Right forelimb (tissue), 1 donor: ENCODE data around the gene FAM193B.

ENCODE experiments used
- DNase-seq: peaks from one replicate; pipeline ENCODE4 v3.0.0-alpha.2; 2018

Gene FAM193B

DNA sequence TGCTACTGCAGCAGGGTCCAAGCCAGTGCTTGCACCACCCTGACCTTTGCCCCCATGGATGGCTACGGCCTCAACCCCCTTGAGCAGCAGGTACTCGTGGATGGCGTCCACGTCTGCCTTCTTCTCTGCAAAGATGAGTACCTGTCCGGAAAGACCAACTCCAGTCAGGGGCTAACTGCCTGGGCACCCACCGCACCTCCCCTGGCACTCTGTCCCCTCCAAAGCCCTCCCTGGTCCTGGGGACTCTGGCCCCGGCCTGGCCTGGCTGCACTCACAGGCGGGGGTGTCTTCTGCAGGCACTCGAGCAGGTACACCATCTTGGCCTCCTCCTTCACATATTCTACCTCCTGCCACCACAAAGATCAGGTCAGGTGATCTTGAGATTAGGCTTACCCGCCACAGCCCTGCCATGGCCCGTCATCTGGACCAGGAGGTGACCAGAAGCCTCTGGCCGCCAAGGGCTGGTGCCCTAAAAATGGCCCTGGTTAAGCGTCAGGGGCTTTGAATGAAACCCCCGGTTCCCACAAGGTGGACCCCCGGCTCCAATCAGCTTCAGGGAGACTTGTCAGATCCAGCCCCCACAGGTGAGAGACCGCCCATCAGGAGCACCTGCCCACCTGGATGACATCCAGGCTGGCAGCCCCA lies 41.5 kb downstream of the FAM193B start:
- no peak for DNase-seq

DNA sequence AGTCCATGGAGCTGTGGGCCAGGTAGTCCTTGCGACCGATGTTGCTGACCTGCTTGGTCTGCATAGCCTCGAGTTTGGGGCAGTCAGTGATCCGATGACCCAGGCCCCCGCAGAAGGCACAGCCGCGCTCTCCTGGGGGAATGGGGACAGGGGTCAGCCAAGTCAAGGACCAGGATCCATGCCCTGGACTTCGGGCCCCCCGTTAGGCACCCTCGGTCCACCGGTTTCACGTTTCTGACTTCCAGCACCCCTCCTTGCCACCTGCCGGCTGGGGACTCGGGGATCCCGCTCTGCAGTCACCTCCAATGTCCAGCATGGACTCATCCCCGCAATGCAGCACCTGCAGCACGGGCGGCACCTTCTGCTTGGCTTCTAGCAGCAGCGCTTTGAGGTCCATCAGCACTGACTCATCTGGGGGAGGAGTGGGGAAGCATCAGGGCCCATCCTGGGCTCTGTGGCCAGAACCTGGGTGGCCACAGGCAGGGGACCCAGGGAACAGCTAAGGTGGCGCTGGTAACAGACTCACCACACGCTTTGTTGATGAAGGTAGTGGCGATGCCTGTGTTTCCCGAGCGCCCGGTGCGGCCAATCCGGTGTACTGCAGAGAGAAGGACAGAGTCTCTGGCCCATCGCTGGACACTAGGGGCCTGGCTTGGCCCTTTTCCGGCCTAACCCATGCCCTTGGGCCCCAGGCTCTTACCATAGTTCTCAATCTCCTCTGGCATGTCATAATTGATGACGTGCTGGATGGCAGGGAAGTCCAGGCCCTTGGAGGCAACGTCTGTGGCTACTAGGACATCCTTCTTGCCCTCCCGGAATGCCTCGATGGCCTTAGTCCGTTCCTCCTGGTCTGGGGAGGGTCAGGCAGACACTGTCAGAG lies 42.3 kb downstream of the FAM193B start:
- no peak for DNase-seq

DNA sequence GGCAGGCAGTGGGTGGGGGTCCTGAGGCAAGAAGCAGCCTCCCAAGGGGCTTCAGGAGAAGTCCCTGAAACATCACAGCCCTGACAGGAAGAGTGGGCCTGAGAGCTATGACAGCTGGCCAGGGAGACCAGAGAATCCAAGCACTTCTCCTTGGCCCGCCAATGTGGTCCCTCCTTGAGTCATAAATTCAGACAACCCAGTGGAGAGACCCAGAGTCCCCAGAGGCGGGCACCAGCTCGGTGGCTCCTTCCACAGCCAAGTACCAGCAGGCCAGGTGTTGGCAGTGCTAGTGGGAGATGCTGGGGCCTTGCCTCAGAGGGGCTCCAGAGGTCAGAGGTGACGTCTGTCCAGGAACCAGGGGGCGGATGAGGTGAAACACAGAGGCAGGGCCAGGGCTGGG lies 43.2 kb downstream of the FAM193B start:
- DNase-seq, result no peak

DNA sequence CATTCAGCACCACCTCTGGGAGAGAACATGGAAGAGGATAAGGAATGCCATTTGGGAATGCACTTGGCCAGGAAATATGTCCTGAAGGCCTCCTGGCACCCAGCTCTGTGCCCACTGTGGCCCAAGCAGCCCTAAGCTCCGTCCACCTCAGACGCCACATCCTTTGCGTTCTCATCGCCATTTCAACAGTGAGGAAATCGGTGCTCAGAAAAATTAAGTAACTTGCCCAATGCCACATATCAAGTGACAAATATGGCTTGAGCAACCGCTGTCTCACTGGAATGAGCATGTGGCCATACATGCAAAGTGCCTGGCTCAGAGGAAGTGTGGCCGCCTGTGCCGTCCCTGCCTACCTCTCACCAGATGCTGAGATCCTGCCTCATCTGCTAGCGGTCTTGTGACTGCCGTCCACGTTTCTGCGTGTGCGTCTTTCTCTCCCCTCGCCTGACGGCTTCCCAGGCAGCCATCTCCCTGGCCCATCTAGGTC lies 43.8 kb downstream of the FAM193B start:
- DNase-seq, result no peak

DNA sequence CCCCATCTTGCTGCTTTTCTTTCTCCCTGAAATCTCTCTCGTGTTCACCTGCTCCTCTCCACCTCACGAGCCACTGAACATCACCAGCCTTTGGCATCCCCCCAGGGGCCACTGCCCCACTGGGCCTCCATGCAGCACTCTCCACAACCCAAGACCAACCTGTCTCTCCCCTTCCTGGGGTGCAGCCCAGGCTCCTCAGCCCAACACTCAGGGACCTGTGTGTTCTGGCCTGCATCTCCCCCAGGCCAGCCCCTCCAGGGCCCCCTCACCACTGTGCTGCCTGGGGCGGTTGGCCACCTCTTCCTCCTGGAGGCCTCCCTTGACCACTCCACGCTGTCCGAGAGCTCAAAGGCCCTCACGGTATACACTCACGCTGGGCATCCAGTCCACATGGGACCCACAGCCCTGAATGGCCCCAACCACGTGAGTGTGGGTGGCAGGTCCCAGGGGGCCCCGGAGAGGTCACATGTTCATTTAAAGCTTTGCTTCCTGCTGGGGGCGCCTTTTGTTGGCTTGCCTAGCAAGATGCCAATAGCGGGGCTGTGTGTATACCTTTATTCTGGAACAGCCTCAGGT lies 44.3 kb downstream of the FAM193B start:
- DNase-seq, result no peak

DNA sequence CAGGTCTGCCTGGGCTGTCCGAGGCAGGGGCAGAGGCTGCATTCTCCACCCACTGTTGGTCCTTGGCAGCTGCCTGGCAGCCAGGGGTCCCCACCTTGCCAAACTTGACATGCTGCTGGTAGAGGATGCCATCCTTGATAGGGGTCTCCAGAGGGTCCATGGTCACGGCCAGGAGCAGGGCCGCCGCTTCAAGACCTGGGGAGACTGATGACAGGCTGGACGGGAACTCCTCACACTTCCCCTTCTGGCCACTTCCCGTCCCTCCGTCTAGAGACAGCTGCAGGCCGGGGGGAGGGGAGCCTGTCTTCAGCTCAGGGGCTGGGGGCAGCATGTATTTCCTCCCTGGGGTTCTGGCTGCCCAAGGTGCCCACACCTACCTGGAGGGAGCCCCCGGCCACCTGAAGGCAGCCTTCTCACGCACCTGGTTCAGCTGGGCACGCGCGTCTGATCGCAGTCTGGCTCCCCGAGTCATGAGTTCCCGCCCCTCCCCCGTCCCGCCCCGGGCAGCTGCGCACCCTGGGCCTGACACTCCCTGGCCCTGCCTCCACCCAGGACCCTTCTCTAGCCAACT lies 44.9 kb downstream of the FAM193B start, which contains the start of gene DOK3:
Gene DOK3 (minus strand): TSS at position 446 of the 571 bp plus-strand sequence. CDS start 286 bp downstream, at position 160.
- DNase-seq, result no peak

DNA sequence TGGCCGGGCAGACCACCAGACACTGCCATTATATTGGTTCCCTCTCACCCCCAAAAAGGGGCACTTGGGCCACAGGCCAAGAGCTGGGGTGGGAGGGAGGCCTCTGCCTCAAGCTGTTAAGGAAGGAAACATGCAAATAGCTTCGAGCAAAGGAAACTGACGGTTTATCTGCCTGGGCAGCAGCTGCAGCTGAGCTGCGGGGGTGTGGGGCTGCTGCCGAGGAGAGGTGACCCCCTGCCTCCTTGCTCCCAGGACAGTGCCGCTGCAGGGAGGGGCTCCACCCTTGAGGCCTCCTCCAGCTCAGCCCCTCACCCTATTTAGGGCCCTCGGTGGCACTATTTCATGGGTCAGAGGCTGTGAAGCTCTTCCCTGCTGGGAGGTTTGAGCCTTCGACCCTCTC lies 45.5 kb downstream of the FAM193B start:
- no peak for DNase-seq

DNA sequence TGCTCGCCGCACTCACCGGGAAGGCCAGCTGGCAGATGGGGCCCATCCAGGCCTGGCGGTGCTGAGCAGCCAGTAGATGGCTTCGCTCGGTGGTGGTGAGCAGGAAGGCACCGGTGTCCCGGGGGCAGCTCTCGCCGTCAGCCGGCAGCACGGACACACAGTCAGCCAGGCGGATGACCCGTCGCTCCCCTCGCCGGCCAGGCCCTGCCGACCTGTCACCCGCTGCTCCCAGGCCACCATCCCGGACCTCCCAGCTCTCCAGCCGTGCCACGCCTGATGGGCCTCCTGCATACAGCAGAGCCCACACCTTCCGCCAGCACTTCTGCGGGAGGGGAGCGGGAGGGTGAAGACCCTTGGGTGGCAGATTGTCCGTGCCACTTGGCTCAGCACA lies 46.1 kb downstream of the FAM193B start:
- no peak for DNase-seq

DNA sequence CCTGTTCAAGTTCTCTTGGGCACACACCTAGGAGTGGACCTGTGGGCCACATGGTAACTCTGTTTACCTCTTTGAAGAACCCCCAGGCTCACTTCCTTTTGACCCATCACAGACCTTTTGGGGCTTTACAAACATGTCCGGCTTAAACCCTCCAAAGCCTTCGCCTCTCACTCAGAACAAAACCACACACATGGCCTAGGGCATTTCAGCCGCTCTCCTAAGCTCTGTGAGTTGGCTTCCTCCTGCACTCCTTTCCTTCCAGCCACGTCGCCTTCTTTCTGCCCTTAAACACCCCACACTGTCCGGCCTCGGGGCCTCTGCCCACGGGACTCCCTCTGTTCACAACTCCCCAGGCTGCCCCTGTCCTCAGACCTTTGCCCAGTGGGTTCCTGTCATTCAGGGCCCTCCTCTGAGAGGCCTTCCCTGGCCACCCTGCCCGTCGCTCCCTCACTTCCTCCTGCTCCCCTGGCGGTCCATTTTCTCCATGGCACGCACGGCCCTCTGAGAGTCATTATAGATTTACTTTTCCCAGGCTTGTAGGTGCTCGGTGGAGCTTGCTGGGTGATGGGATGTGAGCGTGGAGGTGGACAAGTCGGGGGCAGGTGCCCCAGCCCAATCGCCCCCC lies 46.7 kb downstream of the FAM193B start:
- DNase-seq, result no peak

DNA sequence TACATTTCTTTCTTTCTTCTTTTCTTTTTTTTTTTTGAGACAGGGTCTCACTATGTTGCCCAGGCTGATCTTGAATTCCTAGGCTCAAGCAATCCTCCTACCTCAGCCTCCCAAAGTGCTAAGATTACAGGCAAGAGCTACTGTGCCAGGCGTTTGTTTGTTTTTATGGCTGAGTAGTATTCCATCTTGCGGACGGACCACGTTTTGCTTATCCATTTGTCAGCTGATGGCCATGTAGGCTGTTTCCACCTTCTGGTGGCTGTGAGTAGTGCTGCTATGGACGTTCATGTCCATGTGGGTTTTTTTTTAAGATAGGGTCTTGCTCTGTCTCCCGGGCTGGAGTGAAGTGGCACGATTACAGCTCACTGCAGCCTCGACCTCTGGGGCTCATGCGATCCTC lies 47.2 kb downstream of the FAM193B start:
- no peak for DNase-seq

DNA sequence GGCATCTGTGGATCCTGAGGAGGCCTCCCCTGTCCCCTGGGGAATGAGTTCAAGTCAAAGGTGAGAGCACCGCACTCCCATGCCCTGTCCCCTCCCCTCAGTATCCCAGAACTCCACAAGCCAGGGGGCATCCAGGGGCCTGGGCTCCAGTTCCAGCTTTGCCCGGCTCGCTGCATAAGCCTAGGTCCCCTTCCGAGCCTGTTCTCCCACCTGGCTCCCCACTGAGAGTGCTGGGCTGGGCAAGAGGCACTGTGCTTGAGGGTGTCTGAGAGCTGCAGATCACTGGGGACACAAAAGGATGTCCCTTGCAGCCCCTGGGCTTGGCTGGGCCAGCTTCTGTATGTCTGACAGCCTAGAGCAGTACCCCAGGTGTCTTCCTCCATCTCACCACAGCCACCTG lies 49.3 kb downstream of the FAM193B start:
- DNase-seq, result no peak

DNA sequence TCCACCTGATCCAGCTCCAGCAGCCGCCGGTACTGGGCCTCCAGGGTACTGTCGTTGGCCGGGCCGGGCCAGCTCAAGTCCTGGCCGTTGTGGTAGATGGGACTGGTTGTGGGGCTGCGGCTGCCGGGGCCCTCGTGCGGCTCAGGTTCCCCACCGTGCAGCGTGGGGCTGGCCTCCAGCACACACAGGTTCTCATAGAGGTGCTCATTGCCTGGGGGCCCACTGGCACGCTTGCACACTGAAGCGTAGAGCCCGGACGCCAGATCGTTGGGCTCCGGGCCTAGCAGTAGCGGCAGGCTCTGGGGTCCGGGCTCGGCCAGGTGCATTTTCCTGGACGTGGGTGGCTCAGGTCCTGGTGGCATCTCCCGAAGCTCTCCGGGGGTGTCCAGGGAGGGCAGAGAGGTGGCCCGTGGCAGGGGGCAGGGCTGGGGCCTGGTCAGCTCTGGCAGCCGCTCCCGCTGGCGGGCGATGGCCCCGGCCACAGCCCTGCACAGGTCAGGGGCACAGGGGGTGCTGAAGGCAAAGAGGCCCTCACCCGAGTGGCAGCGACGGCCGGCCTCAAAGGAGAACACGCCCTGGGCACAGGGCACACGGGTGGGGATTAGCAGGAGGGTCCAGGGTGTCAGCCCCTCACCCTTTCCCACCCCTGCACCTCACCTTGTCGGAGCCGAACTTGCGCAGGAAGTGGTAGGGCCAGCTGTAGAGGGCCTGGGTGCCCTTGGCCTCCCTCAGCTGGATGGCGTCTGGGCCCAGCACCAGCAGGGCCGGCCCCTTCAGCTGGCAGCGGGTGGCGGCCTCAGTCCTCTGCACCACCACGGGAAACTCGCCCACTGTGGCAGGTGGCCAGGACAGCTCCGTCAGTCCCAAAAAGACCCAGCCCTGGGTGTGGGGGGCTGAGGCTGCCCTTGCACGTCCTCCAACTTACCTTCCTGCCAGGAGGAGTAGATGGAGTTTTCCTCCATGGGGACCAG lies 50.0 kb downstream of the FAM193B start:
- DNase-seq, result no peak

DNA sequence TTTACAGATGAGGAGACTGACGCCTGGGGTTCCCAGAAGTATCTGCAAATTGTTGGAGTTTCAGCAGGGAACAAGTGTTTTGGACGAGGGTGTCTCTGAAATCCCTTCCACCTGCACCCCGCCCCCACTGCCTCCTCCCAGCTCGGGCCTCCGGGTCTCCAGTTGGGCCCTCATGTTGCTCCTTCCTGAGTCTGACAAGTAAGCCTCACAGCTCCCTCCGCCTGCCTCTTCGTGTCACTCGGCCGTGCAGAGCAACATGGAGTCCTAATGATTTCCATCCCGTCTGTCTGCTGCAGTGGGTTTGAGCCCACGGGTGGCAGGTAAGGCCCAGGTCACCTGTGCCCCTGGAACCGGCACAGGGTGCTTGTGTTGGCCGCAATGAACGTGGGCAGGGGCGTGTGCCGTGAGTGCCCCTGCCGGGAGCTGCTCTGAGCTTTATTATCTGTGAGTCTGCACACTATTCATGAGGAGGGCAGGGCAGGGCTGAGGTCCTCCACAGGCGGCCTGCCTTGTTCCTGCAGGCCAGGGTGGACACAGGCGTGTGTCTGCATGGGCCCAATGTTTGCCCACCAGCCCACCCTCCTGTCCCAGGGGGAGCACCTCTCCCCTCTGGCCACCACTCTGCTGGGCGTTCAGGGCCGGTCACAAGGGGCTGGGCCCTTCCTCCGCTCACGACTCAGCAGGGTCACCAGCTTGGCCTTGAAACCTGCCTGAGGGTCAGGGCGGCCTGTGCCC lies 50.8 kb downstream of the FAM193B start:
- DNase-seq, result no peak

DNA sequence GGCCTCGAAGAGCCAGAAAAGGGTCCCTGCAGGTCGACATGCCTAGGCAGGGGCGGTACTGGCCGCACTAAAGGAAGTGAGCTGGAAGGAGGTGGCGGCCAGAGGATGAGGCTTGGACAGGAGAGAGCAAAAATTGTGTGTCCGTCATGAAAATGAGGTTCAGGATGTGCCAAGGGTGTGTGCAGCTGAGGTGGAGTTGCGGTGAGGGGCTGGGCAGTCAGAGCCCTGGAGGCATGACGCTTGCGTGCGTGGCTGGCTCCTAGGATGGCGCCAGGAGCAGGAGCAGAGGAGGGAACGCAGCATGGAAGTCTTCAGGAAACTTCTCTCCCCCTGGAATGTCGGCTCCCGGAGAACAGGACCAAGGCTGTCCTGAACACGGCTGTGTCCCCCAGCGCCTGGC lies 51.5 kb downstream of the FAM193B start:
- no peak for DNase-seq

DNA sequence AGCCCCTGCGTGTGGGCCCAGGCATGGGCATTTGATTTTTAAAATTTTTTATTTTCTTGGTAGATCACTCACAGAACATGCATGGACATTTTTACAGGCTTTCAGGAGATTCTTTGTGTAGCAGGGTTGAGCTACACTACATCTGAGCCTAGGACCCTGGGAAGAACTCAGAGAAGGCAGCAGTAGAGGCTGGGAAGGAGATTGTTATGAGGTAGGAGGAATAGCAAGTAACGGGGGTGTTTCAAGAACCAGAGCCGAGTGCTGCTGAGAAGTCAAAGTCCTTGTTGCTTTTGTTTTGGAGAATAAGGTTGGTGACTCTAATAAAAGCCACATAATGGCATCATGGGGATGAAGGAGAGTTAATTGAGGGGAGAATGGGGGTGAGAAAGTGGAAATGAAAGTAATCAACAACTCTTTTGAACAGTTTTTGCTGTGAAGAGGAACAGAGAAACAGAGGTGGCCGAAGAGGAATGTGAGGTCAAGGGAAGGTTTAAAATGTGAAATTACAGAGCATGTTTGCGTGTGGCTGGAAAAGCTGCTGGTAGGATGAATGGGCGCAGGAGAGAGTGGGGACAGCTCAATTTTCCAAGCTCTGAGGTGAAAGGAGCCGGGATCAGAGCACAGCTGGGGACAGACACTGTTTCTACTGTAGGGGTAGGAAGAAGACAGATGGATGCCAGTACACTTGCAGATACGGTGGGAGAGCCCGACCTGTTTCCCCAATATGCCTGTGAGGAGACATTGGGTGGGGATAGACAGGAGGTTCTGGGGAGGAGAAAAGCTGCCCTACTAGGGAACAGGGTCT lies 52.3 kb downstream of the FAM193B start:
- no peak for DNase-seq

DNA sequence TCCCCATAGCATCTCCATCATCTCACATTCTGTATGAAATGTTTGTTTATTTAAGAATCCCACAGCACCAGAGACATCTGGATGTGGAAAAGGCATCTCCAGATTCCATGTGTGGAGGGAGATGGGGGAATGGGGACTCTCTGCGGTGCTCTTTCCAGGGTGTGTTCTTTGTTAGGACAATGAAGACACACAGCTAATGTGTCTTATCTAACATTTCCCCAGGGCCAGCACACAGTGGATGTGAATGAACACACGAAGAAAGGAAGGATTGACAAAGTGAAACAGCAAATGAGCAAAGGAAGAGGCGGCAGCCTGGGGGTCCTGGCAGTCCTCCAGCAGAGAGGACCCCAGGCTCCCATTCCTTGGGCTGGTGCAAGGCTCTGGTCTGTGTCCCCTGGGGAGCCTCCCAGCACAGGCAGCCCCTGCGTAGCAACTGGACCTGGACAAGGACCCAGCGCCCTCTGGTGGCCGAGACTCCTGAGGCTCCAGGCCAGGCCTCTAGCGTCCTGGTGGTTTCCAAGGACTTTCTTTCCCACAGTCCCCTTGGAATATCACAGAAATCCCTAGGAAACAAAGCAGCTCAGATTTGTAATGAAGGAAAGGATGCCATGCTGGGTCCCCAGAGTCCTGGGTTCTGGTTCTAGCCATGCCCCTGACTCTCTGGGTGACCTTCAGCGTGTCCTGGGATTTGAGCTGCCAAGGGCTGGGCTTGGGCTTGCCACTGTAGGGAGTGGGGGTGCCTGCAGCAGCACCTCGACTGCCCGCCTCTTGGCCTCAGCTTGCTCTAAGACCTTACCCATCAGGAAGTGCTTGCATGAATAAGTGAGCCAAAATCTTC lies 53.5 kb downstream of the FAM193B start:
- DNase-seq, result peak; percentile 92

DNA sequence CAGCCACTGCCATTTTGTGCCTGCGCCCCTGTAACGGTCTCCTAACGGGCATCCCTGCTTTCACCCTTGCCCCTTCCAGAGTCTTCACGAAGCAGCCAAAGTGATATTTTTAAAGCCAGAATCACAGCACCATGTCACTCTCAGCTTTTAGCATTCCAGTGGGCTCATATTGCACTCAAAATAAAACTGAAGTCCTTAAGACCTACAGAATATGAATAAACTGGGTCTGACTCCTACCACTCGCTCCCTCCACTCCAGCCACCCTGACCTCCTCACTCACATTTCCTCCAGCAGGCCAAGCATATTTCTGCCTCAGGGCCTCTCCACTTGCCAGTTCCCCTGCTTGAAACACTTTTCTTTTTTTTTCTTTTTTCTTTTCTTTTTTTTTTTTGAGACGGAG lies 54.5 kb downstream of the FAM193B start:
- DNase-seq, result no peak

DNA sequence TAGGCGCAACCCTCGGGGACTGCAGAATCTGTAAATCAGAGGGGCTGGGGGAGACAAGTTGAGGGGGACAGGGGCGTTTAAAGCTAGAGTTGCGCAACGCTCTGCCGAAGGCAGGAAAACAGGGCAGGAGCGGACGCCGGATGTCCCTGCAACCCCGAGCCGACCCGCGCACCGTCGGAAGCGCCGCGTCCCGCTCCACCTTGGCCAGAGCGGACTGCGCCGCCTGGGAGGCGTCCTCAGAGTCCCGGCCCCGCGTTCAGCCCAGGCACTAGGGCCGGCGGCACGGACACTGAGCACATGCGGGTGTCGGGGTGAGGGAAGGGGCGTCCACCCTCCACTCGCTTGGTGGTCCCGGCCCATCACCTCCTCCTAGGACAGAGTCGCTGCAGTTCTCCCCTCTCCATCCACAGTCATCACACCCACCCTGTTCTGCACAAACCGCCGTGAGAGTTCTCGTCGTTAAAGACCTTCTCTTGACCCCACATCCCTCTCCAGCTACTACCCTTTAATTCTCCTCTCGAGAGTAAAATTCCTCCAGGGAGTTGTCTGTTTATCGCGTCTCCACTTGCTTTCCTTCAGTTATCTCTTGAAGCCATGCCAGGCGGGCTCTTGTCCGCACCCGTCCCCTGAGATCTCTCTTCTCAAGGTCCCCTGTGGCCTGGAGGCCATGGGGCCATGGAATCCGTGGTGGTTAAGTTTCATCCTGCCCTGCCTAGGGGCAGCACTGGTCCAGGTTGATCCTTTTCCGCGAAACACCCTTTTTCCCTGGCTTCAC lies 56.2 kb downstream of the FAM193B start:
- DNase-seq, result no peak
